Renal cortical epithelial cell (primary cell): Measurements from ENCODE around the gene CLDN4. TPM values are rescaled to one million over a fixed set of nuclear protein-coding genes. Genes with fewer than 3 reads are reported as not detected.

Experiments
- DNase-seq: peaks from one replicate; pipeline ENCODE4 v3.0.0-alpha.2; 2011; ENCODE audit warnings: low read depth
- total RNA-seq: library from RNA; depleted of rRNA; stranded (reverse); fragments of >200 nt; gene quantifications from 2 replicates; pipeline ENCODE4 v1.2.3, GENCODE V29; 2014

Gene CLDN4
- total RNA-seq, 1 donor from 2014 or later = 186 TPM

DNA sequence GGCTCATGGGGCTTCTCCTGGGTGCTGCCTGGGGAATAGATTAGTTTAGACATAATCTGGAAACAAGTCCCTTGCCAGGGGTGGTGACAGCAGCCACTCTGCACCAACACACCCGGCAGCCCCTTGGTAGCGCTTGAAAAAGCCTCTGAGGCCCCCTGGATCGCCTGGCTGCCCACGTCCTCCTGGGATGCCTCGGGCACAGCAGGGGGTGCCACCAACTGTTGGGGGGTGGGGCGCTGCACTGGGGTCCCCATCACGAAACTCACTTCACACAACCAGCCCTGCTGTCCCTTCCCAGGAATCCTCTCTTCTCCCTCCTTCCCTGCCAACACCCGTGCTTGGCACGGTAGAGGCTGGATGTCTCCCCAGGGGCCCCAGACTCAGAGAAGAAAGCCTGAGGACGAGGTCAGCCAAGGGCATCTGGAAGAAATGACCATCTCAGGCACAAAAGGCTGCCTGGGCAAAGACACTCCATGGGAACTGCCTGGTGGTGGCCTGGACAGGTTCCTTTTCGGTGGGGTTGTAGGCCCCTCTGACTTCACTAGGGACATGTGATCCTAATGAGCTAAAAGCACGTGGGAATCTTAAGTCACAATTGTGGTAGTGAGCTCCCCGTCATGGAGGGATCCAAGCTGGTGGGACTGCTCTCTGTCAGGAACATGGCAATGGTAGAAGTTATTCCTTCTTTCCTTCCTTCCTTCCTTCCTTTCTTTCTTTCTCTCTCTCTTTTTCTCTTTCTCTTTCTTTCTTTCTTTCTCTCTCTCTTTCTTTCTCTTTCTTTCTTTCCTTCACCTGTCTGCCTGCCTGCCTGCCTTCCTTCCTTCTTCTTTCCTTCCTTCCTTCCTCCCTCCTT, 41.5 kb downstream of the CLDN4 start:
- DNase-seq = no peak

DNA sequence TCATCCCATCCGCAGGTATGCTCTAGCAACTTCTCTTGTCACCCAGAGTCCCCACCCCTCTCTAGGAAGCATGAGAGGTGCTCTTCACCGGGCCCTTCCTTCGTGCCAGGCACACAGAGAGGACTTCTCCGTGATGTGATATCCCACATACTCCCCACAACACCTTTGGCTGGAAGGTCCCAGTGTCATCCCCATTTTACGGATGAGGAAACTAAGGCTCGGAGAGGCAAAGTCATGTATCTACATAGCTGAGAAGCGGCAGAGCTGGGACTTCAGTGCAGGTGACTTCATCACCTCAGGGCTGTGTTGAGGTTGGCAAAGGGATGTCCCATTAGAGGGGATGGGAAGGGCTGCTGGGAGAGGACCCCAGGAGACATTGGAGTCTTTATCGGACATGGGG, 45.6 kb downstream of the CLDN4 start:
- DNase-seq = no peak

DNA sequence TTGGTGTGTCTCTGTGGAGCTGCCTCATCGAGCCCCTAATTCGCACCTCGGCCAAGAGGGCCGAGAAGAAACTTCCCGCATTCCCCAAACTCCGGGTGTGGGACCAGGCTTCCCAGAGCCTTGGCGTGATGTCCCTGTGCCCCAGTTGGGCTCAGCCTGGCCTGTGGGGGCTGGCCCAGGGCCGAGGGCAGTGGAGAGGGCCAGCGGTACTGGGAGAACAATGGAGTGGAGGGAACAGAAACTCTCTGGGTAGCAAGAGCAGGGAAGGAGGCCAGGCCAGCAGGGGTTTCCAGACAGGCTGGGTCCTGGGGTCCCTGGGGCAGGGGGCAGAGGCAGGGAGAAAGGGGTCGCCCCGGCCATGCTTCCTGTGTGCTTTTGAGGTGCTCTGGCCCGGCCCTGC, 46.2 kb downstream of the CLDN4 start:
- no peak for DNase-seq

DNA sequence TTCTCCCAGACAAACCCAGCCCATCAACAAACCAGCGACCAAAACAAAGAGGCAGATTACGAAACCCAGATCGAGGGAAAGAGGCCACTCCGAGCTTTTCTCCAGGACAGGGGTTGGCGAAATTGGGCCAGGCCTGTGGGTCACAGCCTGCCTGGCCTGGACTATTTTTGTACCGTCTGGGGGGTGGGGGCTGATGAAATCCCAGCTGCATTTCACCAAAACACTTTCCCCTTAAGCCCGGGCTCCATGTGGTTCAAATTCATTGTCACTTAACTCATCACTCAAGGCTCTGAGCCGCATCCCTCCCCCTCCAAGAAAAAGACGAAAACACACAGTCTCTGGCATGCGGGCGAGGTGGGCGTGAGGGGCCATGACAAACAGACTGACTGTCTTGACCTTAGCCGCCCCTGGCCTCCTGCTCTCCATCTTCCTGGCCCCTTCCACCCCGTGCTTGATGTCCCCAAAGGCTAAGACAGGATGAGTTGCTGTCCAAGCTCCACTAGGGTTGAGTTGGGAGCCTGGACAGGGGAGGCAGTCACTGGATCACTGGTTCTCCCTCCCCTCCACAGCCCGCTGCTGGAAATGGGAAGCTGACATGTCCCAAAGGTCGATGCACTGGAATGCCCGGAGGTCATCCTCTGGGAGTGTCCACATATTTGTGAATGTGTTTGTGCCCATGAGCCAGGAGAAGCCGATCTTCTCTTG, 49.3 kb downstream of the CLDN4 start:
- no peak for DNase-seq

DNA sequence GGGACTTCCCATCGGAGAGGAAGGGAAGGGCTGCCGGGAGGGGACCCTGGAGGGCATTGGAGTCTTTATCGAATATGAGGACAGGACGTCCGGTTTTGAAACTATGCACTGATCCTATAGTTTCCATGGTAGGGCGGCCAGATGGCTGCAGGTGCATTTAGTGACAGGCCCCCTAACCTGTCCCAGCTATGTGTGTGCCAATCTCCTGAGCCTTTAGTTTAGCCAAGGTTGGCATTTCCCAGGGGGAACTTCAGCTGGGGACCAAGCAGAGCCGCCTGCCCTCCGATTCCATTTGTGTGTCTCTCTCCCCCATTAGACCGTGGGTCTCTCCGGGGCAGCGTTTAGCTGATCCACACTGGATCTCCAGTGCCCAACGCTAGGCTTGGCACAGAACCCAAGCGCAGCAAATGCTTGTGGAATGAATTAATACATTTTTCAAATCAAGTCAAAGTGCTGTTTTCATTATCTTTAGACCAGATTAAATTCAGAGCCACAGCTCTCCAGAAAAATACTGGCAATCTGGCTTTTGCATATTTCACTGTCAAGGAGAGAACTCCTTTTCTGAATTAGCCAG, 50.0 kb downstream of the CLDN4 start:
- DNase-seq = no peak

DNA sequence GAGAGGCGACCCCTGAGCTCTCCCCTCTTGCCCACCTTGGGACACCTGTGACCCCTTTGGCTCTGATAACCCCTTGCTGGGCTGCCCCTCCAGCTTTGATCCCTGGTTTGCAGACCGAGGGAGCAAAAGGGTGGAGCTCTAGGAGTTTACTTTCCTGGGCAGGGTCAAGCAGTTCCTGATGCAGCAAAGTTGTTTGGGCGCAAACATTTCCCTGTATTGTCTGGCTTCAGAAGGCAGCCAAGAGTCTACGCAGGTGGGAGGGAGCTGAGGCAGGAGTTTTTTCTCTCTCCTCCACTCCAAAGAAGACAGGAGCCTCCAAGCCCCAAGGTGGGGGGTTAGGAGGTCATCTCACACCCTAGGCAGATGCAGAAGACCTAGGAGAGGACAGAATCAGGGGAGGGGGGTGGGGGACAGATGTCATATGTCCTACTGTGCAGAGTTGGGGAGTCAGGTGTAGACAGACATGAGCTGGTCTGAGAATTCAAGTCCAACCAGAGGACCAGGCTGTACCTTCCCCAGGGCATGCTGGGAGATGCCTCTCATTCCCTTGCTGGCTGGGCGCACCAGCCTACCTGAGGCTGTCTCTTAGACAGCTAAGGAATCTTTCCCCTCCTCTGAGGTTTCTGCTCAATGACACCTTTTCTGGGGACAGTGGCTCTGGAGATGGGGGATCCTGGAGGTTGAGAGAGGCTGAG, 50.7 kb downstream of the CLDN4 start:
- DNase-seq = no peak

DNA sequence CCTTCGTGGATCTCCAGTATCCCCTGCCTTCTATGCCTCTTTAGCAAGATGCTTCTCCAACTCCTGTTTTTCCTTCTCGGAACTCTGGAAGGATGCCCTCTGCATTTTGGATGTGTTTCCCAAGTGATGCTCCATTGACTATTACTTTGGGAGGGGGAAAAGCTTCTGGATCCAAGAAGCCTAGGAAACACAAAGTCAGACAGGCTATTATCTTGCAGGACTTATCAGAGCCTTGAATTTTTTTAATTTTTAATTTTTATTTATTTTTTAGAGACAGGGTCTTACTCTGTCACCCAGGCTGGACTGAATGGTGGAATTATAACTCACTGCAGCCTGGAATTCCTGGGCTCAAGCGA, 51.2 kb downstream of the CLDN4 start:
- no peak for DNase-seq

Other genes with a start within 250 kb of the CLDN4 start
- gene MLXIPL, start 206.5 kb upstream of the CLDN4 start, total RNA-seq = 0.15 TPM in 1 of 2 replicates, not detected in the other
- gene VPS37D, start 163.2 kb upstream of the CLDN4 start, total RNA-seq = 8.6 and 9.2 TPM in 2 replicates
- gene DNAJC30, start 147.5 kb upstream of the CLDN4 start, total RNA-seq = 1.0 and 1.9 TPM in 2 replicates
- 34.0 and 67.7 TPM in 2 replicates for gene BUD23, start 147.4 kb upstream of the CLDN4 start, total RNA-seq
- gene STX1A, start 111.3 kb upstream of the CLDN4 start, total RNA-seq = 12.9 and 13.9 TPM in 2 replicates
- 20.4 and 67.2 TPM in 2 replicates for gene ABHD11, start 92.2 kb upstream of the CLDN4 start, total RNA-seq
- 10.8 and 11.6 TPM in 2 replicates for gene CLDN3, start 60.7 kb upstream of the CLDN4 start, total RNA-seq
- 1.4 and 12.0 TPM in 2 replicates for gene METTL27, start 11.5 kb downstream of the CLDN4 start, total RNA-seq
- not detected in 2 replicates for gene TMEM270, start 30.2 kb downstream of the CLDN4 start, total RNA-seq
- gene ELN, start 197.2 kb downstream of the CLDN4 start, total RNA-seq = 0.15 and 0.17 TPM in 2 replicates